GM12878 (cell line): Measurements from ENCODE around the gene ADCY7. TPM values are rescaled to one million over a fixed set of nuclear protein-coding genes. Genes with fewer than 3 reads are reported as not detected.

Experiments used
- ATF3 ChIP-seq: IDR thresholded peaks from 2 replicates; pipeline ENCODE4 v1.6.1; 2011; ENCODE audit warnings: low read depth, mild to moderate bottlenecking, low read length, moderate library complexity, borderline replicate concordance; ENCODE audit errors: extremely low read depth
- BACH1 ChIP-seq: fragments of 450-650 bp; IDR thresholded peaks from 2 replicates; pipeline ENCODE4 v1.6.1; 2017; ENCODE audit warnings: mild to moderate bottlenecking, borderline replicate concordance
- JUND ChIP-seq: IDR thresholded peaks from 2 replicates; pipeline ENCODE4 v1.6.1; 2012; ENCODE audit warnings: low read depth, mild to moderate bottlenecking, low read length, improper control_type of control experiment, moderate library complexity
- MXI1 ChIP-seq: fragments of 150-350 bp; IDR thresholded peaks from 2 replicates; pipeline ENCODE4 v1.6.1; 2011; ENCODE audit warnings: low read depth, mild to moderate bottlenecking, inconsistent platforms, low read length, improper control_type of control experiment
- POLR2A ChIP-seq: IDR thresholded peaks from 2 replicates; pipeline ENCODE4 v1.6.1; 2011; ENCODE audit warnings: low read depth, mild to moderate bottlenecking, low read length
- ZBTB11 ChIP-seq: fragments of 450-650 bp; formaldehyde crosslinking; IDR thresholded peaks from 2 replicates; pipeline ENCODE4 v1.5.0; 2022; ENCODE audit warnings: mild to moderate bottlenecking, missing genetic modification characterization
- polyA plus RNA-seq, 11 experiments: library from polyadenylated mRNA; depleted of rRNA in 4 of 11; unstranded in 6 of 11; stranded (reverse) in 5 of 11; fragments of >200 nt; fragmentation: Nextera tagmentation in 4 of 11; fragmentation: Illumina TruSeq in 1 of 11; extraction: Ambion mirVana in 4 of 11; extraction: Trizol in 1 of 11; gene quantifications; 1 replicate in 1 of 11; 2 replicates in 10 of 11; pipeline versions ENCODE4 v1.2.1 to v1.2.3, GENCODE V29; 2011 to 2016; ENCODE audit warnings: inconsistent platforms in 2 of 11, missing spikeins in 2 of 11, low read depth in 1 of 11
- total RNA-seq, 4 experiments: library from RNA; depleted of rRNA in 3 of 4; stranded (reverse); fragments of >200 nt in 3 of 4; fragmentation: Illumina TruSeq in 1 of 4; extraction: Trizol in 1 of 4; gene quantifications; 2 replicates each; pipeline versions ENCODE4 v1.2.1 to v1.2.3, GENCODE V29; 2013 to 2021
- TF ChIP-seq, protein P1 (sequence below): fragments of 450-650 bp; IDR thresholded peaks from 2 replicates; pipeline ENCODE4 v1.6.1; 2017; ENCODE audit warnings: mild to moderate bottlenecking, moderate library complexity

ADCY7 gene
- total and polyA plus RNA-seq, 10 of the 15 experiments (the other 5 are each of a cell fraction or from before 2014, with no cell fraction given): 1.2 to 87.9 (median 24.4) TPM

DNA sequence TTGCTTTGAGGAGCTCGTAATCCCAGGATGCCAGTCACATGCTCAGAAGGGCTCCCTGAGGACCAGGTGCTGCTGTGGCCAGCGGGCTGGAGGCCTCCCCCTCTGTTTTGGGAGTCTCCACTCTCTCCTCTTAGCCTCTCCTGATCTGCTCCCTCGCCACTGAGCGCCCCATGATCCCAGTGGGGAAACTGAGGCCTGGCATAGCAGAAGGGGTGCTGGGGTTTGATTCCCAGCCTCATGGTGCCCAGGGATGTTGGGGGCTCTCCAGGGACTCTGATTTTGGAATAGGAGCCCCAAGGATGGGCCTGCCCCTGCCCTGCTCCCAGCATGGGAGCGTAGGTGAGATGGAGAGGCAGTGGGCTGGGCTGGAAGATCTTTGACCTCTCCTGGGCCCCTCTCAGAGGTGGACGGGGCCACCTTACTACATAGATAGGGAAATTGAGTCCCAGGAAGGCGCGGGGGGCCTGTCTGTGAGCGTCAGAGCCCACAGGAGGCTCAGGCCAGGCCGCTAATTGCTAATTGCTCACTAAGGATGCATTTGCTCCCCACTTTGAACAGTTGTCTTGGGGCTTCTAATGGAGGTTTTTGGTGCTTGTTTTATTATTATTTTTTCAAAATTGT, 525 bp upstream of the ADCY7 start (continued):
- TF ChIP-seq, protein P1, sequence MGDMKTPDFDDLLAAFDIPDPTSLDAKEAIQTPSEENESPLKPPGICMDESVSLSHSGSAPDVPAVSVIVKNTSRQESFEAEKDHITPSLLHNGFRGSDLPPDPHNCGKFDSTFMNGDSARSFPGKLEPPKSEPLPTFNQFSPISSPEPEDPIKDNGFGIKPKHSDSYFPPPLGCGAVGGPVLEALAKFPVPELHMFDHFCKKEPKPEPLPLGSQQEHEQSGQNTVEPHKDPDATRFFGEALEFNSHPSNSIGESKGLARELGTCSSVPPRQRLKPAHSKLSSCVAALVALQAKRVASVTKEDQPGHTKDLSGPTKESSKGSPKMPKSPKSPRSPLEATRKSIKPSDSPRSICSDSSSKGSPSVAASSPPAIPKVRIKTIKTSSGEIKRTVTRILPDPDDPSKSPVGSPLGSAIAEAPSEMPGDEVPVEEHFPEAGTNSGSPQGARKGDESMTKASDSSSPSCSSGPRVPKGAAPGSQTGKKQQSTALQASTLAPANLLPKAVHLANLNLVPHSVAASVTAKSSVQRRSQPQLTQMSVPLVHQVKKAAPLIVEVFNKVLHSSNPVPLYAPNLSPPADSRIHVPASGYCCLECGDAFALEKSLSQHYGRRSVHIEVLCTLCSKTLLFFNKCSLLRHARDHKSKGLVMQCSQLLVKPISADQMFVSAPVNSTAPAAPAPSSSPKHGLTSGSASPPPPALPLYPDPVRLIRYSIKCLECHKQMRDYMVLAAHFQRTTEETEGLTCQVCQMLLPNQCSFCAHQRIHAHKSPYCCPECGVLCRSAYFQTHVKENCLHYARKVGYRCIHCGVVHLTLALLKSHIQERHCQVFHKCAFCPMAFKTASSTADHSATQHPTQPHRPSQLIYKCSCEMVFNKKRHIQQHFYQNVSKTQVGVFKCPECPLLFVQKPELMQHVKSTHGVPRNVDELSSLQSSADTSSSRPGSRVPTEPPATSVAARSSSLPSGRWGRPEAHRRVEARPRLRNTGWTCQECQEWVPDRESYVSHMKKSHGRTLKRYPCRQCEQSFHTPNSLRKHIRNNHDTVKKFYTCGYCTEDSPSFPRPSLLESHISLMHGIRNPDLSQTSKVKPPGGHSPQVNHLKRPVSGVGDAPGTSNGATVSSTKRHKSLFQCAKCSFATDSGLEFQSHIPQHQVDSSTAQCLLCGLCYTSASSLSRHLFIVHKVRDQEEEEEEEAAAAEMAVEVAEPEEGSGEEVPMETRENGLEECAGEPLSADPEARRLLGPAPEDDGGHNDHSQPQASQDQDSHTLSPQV: no peak
- TF ChIP-seq MXI1: no peak
- TF ChIP-seq POLR2A: no peak
- no peak for TF ChIP-seq BACH1
- TF ChIP-seq ZBTB11: no peak
- TF ChIP-seq JUND: no peak
- no peak for TF ChIP-seq ATF3
